Measurements from ENCODE around the gene CDIP1. TPM values are rescaled to one million over a fixed set of nuclear protein-coding genes. Genes with fewer than 3 reads are reported as not detected.
A peak's percentile ranks its signal among the peaks of the same experiment; 100 is the strongest.

The CDIP1 gene
- total RNA-seq: 1 to 10 TPM; 9.1 to 9.9 (median 9.5) TPM

DNA sequence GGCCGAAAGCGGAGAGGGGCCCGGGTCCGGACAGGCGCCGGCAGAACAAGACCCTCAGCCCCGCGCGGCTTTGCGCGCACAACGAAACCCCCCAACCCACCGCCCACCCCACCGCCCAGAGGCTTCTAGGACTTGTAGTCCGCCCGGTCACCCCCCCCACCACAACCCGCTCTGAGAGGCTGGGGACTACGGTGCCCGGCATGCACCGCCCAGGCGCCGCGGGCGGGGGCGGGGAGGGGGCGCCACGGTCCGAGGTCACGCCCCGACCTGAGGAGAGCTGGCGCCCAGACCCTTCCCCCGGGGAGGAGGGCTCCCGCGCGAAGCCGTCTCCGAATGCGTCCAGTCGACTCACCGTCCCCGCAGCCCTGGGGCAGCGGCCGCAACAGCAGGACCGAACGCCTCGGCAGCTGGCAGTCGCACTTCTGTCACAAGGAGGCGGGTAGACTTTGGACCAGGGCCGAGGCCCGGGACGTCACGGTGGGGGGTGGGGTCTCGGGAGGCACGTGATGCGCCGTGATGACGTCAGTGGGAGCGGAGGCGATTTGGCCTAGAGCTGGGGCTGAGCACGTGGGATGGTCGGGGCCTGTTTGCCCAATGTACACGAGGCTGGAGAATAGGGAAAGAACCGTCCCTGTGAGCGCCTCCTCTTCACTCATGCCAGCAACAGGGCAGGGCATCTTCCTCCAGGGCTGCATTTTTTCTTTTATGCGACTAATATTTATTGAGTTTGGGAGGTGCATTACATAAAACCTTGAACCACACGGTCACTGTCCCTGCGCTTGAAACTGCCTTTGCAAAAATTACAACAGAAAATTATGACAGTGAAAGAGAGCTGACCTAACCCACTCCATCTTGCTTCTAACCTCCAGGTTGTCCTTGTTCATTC lies at the start of gene CDIP1:
TSS of gene CDIP1 (minus strand) at position 424 of the 886 bp plus-strand sequence. CDS start 24,643 bp downstream, outside the sequence.
- no peaks in the 10 kb centered on the region for H3K27me3 ChIP-seq
- no peaks in the 10 kb centered on the region for H3K4me1 ChIP-seq
- H3K36me3 ChIP-seq: no peaks in the 10 kb centered on the region
- peak; percentile 97 to 99 for DNase-seq (ENCODE audit: low spot score in 2 of 2)
- intact Hi-C loops (cut with DNase I; ENCODE audit: low total_unique reads): no loop called here
- H3K4me3 ChIP-seq: peak within 1 kb of the TSS; percentile 85 to 91 (median 86)
- H3K27ac ChIP-seq: peak within 1 kb of the TSS; percentile 91
- TF ChIP-seq POLR2AphosphoS5 (IDR thresholded peaks at IDR 0.05) (peak in 2 of 3 donors; percentile 90 to 96), POLR2A (IDR thresholded peaks at IDR 0.05) (peak; percentile 60)
- TF ChIP-seq, protein P1, sequence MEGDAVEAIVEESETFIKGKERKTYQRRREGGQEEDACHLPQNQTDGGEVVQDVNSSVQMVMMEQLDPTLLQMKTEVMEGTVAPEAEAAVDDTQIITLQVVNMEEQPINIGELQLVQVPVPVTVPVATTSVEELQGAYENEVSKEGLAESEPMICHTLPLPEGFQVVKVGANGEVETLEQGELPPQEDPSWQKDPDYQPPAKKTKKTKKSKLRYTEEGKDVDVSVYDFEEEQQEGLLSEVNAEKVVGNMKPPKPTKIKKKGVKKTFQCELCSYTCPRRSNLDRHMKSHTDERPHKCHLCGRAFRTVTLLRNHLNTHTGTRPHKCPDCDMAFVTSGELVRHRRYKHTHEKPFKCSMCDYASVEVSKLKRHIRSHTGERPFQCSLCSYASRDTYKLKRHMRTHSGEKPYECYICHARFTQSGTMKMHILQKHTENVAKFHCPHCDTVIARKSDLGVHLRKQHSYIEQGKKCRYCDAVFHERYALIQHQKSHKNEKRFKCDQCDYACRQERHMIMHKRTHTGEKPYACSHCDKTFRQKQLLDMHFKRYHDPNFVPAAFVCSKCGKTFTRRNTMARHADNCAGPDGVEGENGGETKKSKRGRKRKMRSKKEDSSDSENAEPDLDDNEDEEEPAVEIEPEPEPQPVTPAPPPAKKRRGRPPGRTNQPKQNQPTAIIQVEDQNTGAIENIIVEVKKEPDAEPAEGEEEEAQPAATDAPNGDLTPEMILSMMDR (IDR thresholded peaks at IDR 0.05): peak in 2 of 3 donors; percentile 10 to 11
- H3K9me3 ChIP-seq: peaks cover 0 to 5% of the 10 kb centered on the region in 2 donors

DNA sequence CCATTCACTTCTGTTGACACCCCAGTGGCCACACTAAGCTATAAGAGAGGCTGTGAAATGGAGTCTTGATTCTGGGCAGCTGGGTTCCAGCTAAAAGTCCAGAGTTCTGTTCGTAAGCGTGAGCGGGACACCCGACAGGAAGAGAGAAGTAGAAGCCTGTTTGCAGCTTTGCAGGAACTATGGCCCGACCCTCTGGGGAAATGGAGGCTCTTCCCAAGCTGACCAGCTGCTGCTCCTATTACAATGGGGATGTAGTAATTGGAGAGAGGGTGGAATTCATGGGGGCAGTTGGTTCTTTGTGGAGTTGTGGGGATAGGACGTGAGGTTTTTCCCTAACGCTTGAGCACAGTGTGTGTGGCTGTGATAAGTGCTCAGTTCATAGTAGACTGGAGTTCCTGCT lies 47.7 kb upstream of the CDIP1 start:
- Histone ChIP-seq H3K4me1 (no peaks in the 10 kb centered on the region), H3K27me3 (no peaks in the 10 kb centered on the region), H3K27ac (no peak overlapping the region), H3K9me3 (peaks cover 0 to 7% of the 10 kb centered on the region in 2 donors), H3K36me3 (no peaks in the 10 kb centered on the region), H3K4me3 (no peak overlapping the region)
- DNase-seq (ENCODE audit: low spot score in 2 of 2): no peak
- TF ChIP-seq, protein P1 (IDR thresholded peaks at IDR 0.05): no peak
- TF ChIP-seq POLR2A (IDR thresholded peaks at IDR 0.05): no peak
- no peak for TF ChIP-seq POLR2AphosphoS5 (IDR thresholded peaks at IDR 0.05)
- intact Hi-C loops (cut with DNase I; ENCODE audit: low total_unique reads): no loop called here

DNA sequence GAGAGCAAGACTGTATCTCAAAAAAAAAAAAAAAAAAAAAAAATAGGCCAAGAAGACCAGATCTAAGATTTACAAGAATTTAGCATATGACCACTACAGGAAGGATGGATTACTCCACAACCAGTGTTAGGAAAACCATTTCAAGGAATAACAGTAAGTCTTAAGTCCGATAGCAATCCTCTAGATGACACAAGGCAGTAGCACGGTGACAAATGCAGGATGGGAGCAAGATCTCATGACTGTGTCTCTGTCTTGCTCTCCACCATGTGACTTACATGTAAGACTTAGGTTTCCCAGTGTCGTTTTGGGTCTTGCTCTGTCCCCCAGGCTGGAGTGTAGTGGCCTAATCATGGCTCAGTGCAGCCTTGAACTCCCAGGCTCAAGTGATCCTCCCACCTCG lies 45.3 kb upstream of the CDIP1 start:
- H3K9me3 ChIP-seq: peaks cover 0 to 7% of the 10 kb centered on the region in 2 donors
- intact Hi-C loops (cut with DNase I; ENCODE audit: low total_unique reads): no loop called here
- no peaks in the 10 kb centered on the region for H3K36me3 ChIP-seq
- no peak overlapping the region for H3K27ac ChIP-seq
- no peaks in the 10 kb centered on the region for H3K27me3 ChIP-seq
- TF ChIP-seq POLR2AphosphoS5 (IDR thresholded peaks at IDR 0.05) (no peak), POLR2A (IDR thresholded peaks at IDR 0.05) (no peak)
- TF ChIP-seq, protein P1 (IDR thresholded peaks at IDR 0.05): no peak
- DNase-seq (ENCODE audit: low spot score in 2 of 2): no peak
- H3K4me3 ChIP-seq: no peak overlapping the region
- no peaks in the 10 kb centered on the region for H3K4me1 ChIP-seq

DNA sequence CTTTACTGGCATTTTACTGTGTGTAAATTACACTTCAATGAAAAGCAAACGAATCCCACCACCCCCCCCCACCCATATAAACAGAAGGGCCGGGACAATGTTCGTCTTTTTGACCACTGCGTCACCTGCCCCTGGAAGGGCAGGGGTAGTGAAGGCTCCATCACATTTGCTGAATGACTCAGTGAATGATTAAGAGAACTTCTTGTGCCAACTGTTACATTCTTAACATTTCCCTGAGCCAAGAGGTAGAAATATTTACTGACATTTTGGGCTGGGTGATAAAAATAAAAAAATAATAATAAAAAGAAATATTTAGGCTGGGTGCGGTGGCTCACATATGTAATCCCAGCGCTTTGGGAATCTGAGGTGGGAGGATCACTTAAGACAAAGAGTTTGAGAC lies 41.7 kb upstream of the CDIP1 start:
- H3K27me3 ChIP-seq: no peaks in the 10 kb centered on the region
- TF ChIP-seq POLR2AphosphoS5 (IDR thresholded peaks at IDR 0.05) (no peak), POLR2A (IDR thresholded peaks at IDR 0.05) (no peak)
- TF ChIP-seq, protein P1 (IDR thresholded peaks at IDR 0.05): no peak
- H3K36me3 ChIP-seq: no peaks in the 10 kb centered on the region
- no peak for DNase-seq (ENCODE audit: low spot score in 2 of 2)
- intact Hi-C loops (cut with DNase I; ENCODE audit: low total_unique reads): no loop called here
- no peak overlapping the region for H3K27ac ChIP-seq
- no peaks in the 10 kb centered on the region for H3K4me1 ChIP-seq
- no peaks in the 10 kb centered on the region for H3K9me3 ChIP-seq
- no peak overlapping the region for H3K4me3 ChIP-seq

DNA sequence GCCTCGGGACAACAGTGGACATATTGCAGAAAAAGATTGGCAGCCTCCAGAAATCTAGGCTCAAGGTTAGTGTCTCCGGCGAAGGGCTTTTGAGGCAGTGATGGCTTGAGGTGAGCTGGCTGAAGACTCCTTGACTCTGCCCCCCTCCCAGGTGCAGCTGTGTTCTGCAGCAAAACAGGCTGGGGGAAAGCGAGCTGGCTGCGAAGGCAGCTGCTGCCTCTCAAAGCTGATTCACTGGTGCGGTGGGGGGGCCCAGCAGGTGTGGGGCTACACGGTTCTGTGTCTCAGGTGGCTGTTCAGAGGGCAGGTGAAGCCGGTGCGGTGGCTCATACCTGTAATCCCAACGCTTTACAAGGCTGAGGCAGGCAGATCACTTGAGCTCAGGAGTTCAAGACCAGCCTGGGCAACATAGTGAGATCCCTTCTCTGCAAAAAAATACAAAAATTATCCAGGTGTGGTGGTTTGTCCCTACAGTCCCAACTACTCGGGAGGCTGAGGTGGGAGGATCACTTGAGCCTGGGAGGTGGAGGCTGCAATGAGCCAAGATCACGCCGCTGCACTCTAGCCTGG lies 40.5 kb upstream of the CDIP1 start:
- H3K9me3 ChIP-seq: no peaks in the 10 kb centered on the region
- intact Hi-C loops (cut with DNase I; ENCODE audit: low total_unique reads): no loop called here

More for the DNA sequence above, 40.5 kb upstream of the CDIP1 start:
- Histone ChIP-seq H3K27me3 (no peaks in the 10 kb centered on the region), H3K27ac (no peak overlapping the region), H3K4me1 (no peaks in the 10 kb centered on the region), H3K36me3 (no peaks in the 10 kb centered on the region), H3K4me3 (no peak overlapping the region)
- no peak for DNase-seq (ENCODE audit: low spot score in 2 of 2)
- TF ChIP-seq POLR2A (IDR thresholded peaks at IDR 0.05) (no peak), POLR2AphosphoS5 (IDR thresholded peaks at IDR 0.05) (no peak)
- TF ChIP-seq, protein P1 (IDR thresholded peaks at IDR 0.05): no peak

Measured in breast epithelium (tissue), 4 donors.